HL-60/S4 treated with retinoic acid at 250 ng/mL for 4 days and 3 days (cell line): Measurements from ENCODE around the gene TMEM200B.
"Not testable (repeated sequence)": the region's sequence is repeated elsewhere in the genome, so short reads cannot be mapped to it uniquely, and the experiment has no call there.

Experiments used
- in situ Hi-C: fragments of 300-500 bp; cut with MboI; formaldehyde crosslinking; loops from 2 replicates; pipeline ENCODE4 v1.7.0; 2022; ENCODE audit warnings: low sequenced_read_pairs

Gene TMEM200B

DNA sequence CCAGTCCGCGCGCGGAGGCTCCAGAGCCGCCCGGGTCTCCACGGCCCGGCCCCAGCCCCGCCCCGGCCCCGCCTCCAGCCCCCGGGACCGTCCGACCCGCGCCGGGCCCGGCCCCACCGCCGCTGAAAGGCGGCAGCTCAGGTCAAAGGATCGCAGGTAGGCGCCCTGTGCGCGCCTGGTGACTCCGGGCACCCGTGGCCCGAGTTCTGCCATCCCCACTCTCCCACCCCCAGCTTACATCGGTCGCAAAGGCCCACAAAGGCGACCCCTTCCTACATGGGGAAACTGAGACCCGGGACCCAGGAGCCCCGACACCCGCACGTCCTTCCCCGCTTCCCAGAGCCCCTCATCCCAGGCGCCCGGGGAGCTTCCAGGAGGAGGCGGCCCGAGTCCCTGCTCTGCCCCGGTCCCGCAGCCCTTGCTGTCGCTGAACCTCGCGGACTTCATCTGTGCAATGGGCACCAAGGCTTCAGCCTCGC is at the start of gene TMEM200B:
Gene TMEM200B, minus strand, starts transcription at position 17 of the 479 bp plus-strand sequence. CDS start 2,075 bp downstream, outside the sequence.
- in situ Hi-C loops = no loop called here

DNA sequence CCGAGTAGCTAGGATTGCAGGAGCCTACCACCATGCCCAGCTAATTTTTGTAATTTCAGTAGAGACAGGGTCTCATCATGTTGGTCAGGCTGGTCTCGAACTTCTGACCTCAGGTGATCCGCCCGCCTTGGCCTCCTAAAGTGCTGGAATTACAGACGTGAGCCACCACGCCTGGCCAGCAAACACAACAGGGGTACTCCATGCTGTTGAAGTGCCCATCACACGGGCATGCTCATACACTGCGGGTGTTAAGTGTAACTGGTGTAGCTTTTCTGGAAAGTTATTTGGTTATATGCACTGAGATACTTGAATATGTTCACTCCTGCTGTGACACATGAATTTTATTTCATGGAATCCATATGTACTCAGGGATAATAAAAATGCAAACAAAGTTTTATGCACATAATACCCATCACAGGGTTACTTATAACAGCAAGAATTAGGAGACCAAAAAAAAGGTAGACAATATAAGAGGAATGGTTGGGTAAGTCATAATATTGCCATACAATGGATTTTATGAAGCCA is 48.8 kb upstream of the TMEM200B start:
- in situ Hi-C loops = no loop called here

DNA sequence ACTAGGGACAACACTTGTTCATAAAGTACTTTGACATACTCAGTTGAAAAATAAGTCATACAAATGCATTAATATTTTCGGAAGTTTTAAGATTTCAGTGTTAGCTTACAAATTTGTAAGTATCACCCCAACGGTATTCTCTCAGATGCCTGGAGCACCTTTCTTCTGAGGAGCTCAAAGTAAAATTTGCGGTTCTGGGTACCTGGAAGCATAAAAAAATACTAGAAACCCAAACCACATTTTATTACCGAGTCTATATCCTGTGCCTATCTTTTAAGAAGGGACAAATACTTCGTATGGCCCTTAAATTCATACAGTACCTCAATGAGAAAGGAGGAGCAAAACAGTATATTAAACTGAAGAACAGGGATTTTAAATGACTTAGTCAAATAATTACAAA is 47.8 kb upstream of the TMEM200B start:
- in situ Hi-C loops = no loop called here

DNA sequence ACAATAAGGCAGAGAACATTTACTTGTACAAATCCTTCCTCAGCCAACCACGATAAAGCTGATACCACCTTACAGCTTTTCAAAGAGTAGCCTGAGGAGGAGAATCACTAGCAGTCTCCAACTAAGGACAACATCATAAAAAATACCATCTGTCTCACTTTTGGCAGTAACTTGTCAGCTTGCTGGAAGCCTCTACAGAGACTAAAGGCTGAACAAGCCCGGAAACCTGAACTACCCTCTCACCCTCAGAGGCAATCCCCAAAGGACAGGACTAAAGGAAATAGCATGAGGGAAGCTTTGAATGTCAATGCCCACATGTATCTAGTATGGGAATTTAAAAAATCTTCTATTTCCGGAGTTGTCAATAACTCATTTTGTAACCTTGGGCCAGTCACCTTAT is 47.4 kb upstream of the TMEM200B start:
- in situ Hi-C loops = no loop called here

DNA sequence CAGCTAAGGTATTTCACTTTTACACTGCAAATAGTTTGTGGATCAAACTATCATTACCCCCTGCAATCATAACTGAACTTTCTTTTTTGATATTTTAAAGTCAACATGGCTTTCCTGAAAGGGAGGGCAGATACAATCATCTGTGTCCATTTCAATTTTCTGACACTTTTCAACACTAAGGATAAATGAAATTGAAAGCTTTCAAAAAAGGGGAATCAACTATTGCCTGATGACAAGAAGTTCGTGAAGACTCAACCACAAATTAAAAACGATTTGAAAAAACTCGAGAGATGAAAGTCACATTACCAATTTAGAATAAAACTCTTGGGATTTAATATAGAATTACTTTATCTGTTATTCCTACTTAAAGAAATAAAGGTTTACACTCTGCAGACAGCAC is 46.3 kb upstream of the TMEM200B start:
- in situ Hi-C loops = no loop called here

DNA sequence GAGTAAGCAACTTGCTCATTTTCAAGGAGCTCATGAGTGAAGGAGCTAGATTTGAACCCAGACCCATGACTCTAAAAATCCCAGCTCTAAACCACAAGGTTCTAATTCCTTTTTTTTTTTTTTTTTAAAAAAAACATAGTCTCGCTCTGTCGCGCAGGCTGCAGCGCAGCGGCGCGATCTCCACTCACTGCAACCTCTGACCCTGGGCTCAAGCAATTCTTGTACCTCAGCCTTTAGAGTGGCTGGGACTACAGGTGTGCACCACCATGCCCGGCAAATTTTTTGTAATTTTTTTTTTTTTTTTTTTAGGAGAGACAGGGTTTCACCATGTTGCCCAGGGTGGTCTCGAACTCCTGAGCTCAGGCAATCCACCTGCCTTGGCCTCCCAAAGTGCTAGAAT is 44.2 kb upstream of the TMEM200B start:
- in situ Hi-C loops = no loop called here

DNA sequence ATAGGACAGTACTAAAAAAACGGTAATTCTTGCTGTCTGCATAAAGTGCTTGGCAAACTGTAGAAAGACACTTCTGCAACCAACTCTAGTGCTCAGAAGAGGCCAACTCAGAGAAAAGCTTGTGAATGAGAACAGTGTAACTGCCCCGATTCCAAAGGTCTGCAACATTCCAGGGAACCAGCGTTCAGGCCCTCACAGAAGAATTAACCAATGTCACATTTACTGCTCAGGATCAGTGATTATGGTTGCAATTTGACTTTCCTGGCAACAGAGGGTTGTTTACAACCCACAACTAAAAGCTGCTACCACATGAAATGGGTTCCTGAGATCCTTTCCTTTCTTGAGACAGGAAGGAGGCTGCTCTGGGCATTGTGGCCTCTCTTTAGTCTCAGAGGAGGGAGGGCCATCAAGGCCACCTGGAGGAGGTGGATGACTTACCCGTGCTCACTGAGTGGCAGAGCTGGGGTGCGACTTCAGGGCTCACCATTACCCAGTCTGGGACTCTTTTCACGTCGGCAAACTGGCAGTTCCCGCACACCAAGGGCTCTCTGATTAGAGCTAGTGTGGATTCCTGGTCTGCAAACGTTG is 42.7 kb upstream of the TMEM200B start:
- in situ Hi-C loops = no loop called here

DNA sequence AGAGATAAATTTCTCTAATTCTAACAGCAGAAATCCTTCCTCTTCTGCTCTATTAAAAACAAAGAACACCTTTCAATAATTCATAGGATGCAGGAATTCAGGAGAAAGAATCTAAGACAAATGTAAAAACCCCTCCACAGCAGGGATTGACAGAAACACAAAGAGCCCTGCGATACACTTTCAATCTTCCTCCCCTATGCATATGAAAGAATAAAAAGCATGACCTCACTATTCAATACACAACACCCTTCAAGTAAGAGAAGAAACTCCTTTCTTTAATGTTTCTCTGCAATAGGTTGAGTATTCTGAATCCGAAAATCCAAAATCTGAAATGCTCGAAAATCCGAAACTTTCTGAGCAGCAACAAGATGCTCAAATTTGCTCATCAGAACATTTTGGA is 40.9 kb upstream of the TMEM200B start:
- in situ Hi-C loops = no loop called here

DNA sequence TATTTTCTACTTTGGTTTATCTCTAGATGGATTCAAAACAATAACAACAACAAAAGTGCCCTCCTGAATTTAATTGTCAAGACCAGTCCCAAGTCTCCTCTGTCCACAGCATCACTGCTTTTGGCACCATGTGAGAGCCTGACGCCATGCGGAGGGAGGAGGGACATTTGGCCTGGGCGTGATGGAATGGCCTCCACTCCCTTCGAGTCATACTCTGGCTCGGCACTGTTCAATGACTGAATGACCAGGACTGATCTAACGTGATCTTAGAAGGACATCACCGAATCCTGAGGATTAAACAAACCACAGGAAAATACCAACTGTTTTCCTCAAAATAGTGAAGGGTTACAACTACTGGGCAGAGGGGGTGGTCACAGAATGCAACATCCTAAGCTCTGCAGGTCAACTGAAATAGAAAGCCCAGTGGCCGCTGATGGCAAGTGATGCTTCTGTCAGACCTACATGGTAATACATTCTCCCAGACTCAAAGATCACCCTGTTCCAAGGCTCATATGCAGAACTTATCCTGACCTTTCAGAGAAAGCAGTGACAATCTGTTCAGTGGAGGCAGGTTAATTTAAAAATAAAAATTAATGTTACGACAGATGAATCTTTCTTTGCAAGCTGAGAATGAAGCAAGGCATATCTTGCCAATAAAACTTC is 38.9 kb upstream of the TMEM200B start:
- in situ Hi-C loops = no loop called here

DNA sequence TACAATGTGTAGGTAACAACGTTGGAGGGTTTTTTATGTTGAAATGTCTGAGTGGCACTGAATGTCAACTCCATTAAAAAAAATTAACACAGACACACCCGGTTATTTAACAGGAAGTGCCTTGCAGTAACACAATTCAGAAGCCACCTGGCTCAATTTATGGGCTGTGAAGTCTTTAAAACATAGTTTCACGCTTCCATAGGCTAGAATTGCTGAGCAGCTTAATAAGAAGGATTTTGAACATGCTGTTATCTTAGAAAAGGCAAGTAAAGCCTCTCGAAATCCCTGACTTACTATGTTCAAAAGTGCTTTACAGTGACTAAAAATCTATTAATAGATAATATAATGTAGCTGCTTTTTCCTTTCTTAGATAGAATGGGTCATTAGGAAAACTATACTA is 38.3 kb upstream of the TMEM200B start:
- in situ Hi-C loops = no loop called here

DNA sequence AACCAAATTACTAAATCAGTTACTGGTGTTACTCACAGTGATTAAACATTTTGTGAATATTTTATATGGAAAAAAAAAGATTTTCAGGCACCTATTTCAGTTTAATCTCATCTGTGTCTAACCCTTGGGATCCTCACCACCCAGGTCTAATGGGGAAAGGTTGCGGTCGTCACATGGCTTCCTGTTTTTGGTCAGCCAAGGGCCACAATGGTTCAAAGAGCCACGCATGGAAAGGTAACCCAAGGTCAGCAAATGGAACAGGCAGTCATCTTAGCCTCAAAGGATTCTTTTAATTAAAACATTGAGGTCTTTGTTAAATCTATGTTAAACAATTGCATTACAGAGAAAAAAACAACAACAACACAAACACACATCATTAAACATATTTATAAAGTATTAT is 36.1 kb upstream of the TMEM200B start:
- in situ Hi-C loops = no loop called here

DNA sequence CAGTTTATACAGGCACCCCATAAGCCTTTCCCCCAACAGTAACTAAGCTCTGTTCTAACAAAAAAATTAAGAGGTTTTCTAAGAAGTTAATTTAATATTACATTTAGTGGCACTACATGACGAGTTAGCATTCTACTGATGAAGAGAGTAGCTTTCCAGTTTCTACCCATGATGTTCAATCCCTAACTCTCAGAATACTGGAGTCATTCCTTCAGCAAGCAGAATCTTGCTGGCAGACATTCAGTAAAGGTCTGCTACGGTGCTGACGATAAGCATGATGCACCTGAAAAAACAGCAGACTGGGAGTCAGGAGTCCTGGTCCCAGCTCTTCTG is 33.5 kb upstream of the TMEM200B start:
- in situ Hi-C loops = no loop called here

DNA sequence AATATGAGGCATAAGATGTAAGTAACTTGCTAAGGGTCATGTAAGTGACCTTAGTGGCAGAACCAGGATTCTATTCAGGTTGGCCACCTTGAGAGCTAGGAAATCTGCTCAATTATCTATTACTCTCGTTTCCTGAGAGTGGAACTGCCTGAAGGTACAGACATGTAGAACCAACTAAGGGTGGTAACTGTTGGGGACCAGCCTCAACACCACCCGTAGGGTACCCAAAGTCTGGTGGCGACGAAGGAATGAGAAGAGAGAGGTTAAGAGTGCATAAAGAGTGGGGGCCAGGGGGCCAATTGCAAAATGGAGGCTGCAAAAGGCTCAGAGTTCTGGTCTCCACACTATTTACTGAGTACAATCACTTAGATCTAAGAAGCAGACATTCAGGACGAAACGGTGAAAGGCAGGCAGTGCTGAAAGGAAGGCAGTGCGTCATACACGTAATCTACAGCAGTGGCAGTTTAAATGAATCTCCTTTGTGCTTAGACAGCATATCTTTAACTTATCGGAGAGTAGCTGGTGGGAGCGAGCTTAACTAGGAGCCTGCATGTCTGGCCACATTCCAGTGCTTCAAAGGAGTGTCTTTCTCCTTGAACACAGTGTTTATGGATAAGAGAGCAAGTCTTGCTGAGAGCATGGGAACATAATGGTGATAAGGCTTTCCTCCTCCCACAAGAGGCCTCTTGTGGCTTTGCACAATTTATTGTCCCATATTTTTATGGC is 33.0 kb upstream of the TMEM200B start:
- in situ Hi-C loops = no loop called here

DNA sequence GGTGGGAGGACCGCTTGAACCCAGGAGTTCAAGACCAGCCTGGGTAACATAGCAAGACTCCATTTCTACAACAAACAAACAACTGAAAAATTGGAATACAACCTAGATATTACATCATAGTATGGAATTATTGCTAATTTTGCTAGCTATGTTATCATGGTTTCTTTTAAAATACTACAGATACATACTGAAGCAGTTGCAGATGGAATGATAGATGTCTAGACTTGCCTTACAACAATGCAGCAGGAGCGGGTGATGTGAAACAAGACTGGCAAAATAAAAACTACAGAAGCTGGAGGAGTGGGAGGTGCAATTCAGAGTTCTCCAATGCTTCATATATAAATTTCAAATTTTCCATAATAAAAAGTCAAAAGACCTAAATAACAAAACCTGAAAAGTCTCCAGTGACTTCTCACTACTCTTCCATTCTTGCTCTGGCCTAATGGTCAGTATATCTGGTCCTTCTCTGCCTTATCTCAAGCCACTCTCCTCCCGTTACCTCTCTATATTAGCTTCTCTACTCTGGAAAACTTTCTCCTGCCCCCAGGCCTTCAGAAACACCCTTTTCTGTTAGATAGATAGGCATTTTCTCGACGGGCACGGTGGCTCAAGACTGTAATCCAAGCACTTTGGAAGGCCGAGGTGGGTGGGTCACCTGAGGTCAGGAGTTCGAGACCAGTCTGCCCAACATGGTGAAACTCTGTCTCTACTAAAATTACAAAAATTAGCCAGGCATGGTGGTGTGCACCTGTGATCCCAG is 28.5 kb upstream of the TMEM200B start:
- in situ Hi-C loops = no loop called here

DNA sequence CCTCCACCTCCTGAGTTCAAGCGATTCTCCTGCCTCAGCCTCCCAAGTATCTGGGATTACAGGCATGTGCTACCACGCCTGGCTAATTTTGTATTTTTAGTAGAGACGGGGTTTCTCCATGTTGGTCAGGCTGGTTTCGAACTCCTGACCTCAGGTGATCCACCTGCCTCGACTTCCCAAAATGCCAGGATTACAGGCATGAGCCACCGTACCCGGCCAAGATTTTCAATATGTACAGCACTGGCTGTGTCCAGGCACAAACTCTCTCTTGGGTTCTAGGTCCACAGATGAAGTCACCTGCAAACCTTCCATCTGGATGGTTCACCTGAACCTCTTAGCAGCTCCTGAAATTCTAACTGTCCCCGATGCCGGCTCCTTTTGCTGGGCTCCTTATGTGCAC is 26.6 kb upstream of the TMEM200B start:
- in situ Hi-C loops = not testable (repeated sequence)

DNA sequence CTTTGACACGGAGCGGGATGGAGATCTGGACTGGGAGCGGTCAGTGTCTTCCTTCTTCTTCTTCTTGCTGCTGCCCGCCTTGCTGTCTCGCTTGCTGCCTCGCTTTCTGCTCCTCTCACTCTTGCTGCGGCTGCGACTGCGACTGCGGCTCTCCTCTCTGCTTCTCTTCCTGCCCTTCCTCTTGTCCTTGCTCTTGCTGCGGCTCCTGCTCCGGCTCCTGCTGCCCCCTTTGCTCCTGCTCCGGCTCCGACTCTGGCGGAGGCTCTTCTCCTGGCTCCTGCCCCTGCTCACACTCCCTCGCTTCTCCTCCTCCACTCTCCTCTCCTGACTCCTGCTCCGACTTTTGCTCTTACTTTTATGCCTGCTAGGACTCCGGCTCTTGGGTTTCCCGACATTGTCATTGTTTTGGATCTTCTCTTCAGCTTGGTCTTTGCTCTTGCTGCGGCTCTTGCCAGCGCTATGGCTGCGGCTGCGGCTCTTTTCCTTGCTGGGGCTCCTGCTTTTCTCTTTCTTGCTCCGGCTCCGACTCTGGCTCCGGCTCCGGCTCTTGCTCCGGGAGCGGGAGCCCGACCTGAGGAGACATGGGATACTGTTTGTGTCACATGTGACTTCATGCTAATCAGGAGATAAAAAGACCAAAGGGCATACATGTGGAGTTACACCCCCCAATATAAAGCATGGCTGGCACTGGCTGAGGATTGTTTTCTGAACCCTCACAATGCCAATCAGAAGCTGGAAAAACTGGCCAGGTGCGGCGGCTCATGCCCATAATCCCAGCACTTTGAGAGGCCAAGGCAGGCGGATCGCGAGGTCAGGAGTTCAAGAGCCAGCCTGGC is 25.2 kb upstream of the TMEM200B start:
- in situ Hi-C loops = no loop called here

DNA sequence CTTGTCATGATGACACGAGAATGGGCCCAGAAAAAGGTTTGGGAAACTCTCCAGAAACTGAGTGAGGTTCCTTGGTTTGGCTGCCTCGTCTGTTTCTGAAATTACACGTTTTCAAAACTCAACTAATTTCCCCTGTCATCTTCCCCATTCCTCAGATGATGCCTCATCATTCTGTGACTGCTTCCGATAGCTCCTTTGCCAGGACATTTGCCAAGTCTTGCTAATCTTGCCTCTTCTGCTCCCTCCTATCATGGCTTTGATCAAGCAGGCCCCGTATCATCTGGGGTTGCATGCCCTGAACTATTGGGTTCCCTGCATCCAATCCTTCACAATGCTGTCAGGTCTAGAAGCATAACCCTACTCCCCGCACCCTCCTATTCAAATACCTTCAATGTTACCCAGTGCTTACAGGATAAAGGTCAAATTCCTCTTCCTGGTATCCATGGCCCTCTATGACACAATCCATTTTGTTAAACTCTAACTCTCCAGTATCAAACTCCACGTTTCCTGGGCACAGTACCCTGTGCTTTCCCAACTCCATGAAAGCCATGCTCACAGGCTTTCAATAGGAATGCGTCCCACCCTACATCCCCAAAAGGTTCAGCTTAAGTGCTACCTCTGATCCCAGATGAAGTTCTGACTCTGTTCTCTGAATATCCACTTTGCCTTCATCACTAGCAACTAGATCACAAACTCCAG is 22.2 kb upstream of the TMEM200B start:
- in situ Hi-C loops = no loop called here

DNA sequence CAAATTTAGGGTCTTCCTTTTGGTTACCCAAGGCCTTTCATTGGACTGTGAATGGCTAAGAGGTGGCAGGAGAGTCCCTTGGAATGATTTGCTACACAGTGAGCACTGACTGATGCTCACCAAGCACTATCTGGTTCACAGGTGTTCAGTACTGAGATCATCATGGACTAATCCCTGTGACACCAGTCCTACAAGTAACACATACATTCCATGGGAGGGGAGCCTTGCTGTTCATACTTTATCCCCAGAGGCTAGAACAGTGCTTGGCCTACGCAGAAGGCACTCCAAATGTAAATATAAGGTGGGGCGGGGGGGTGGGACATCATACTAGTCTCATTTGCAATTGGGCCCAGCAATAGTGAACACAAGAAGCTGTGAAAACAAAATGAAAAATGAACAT is 20.5 kb upstream of the TMEM200B start:
- in situ Hi-C loops = no loop called here

DNA sequence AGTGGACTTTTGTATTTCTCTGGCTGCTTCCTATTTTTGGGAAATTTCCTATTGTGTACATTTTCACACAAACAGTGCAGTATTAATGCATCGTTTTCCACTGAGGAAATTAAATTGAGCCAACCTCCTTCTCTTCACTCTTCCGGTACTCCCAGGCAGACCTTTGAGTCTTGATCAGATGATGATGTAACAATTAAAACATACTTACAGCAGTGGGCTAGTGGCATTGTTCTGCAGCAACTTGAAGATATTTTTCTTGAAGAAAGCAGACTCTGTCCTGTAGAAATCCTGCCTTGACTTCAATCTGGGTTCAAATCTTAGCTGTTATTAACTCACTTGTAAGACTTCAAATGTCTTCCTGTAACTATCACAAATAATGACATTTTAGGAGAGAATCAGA is 19.0 kb upstream of the TMEM200B start:
- in situ Hi-C loops = no loop called here

DNA sequence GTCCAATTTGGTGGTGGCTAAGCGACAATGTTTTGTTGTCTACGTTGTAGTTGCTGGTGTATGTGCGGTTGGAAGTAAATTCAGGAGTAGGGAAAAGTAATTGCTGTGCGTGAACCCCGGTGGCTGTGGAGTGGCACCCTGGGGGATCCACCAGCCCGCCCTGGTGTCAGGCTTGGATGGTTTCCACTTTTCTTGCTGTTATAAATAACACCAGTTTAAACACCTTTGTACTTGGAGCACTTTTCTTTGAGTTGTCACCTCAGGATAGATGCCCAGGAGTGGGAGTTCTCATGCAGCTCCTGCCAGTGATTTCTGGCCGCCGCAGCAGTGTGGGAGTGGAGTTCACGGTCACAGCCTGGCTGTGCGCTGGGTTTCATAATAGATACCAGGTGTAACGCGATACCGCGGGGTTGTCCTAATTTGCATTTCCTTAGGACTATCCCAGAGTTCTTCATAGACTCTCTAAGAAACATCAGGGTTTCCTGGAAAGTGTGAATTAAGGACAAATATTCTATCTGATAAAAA is 12.8 kb upstream of the TMEM200B start:
- in situ Hi-C loops = no loop called here
